Myocyte (in vitro differentiated cells): Measurements from ENCODE around the gene RUFY1. TPM values are rescaled to one million over a fixed set of nuclear protein-coding genes. Genes with fewer than 3 reads are reported as not detected.
"Not testable (repeated sequence)": the region's sequence is repeated elsewhere in the genome, so short reads cannot be mapped to it uniquely, and the experiment has no call there.

Source experiments
- DNase-seq: peaks from one replicate; pipeline ENCODE4 v3.0.0-alpha.2; 2012; ENCODE audit warnings: low read depth
- total RNA-seq: library from RNA; depleted of rRNA; stranded (reverse); fragments of >200 nt; gene quantifications from 2 replicates; pipeline ENCODE4 v1.2.3, GENCODE V29; 2014

Gene RUFY1
- total RNA-seq, 1 donor from 2014 or later: 38.2 TPM

DNA sequence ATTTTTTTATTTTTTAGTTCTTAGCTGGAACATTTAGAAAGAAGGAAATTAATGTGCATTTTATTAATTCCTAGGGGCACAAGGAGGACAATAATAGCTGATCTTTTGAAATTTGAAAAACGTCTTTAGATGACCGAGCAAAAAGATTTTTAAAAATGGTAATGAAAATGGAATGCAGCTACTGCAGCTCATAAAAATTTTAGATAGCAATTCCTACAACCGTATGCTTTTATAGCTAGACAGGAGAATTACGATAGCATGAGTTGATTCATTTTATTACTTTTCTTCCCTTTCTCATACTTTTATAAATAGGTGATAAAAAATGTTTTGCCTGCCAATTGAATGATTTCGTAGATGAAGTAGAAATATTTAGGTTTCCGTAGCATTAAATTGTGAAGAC, 13.7 kb upstream of the RUFY1 start:
- DNase-seq: no peak

DNA sequence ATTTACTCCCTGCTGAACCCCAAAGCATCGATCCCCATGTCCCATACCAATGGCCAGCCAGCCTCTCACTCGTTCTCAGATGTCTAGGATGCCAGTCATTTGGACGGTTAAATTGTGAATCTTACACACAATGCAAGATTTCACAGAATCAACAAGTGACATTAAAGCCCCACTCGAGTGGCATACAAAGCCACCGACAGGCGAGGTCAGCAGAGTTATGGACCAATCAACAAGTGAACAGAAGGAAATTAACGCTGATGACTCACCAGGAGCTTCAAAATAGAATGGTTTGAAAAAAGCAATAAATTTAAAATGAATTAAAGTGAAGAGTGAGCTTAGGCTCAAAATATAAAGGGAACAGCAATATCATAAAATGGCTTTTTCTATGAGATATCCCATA, 8.2 kb upstream of the RUFY1 start:
- DNase-seq: no peak

DNA sequence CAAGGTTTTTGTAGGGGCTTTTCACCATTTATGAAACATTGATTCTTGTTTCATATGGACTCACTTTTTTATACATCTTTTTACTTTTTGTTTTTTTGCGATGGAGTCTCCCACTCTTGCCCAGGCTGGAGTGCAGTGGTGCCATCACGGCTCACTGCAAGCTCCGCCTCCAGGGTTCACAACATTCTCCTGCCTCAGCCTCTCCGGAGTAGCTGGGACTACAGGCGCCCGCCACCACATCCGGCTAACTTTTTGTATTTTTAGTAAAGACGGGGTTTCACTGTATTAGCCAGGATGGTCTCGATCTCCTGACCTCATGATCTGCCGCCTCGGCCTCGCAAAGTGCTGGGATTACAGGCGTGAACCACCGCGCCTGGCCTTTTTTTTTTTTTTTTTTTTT, 7.1 kb upstream of the RUFY1 start:
- not testable (repeated sequence) for DNase-seq

DNA sequence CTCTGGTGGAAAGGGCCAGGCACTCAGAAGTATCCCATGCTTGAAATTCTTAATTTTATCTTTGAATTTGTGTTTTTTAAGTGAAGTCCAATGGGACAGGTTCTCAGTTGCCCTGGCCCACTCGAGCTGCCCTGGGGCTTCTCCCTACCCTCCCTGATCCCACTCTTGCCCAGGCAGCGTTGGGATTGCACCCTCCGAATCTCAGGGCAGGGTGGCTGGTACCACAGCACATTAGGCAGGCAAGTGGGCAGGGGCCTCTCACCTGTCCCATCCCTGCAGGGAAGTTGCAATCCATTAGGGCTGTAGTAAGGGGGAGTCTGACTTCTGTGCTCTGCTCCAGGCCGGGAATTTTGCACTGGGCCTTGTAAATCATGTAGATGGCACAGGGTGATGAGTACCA, 2.7 kb downstream of the RUFY1 start:
- DNase-seq: no peak

DNA sequence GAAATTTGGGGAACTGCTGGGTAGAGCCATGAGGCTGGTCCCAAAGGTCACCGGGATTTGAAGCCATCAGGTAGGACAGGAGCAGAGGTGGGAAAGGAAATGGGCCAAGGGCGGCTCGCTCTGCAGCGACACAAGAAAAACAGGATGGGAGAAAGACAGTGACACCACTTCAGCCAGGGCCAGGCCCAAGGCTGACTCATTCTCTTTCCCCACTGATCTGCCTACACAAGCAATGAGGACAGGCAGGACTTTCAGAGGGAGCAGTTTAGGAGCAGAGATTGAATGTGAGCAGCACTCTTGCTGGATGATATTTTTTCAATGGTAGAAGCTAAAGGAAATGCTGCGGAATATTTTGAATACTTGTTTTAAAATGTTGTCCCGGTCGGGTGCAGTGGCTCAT, 3.5 kb downstream of the RUFY1 start:
- peak; percentile 58 for DNase-seq

DNA sequence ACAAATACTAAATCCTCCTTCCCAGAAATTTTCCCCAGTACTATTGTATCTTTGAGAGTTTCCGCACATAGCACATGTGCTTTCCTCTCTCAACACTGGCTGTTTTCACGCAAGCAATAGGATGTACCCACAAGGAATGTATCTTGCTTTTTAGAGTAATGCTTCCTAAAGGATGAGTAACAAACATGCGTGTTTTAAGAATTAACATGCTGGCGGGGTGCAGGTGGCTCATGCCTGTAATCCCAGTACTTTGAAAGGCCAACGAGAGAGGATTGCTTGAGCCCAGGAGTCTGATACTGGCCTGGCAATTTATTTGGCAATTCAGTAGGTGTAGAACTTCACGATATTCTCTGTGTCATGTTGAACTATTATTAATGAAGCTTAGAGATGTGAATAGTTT, 4.6 kb downstream of the RUFY1 start:
- no peak for DNase-seq

DNA sequence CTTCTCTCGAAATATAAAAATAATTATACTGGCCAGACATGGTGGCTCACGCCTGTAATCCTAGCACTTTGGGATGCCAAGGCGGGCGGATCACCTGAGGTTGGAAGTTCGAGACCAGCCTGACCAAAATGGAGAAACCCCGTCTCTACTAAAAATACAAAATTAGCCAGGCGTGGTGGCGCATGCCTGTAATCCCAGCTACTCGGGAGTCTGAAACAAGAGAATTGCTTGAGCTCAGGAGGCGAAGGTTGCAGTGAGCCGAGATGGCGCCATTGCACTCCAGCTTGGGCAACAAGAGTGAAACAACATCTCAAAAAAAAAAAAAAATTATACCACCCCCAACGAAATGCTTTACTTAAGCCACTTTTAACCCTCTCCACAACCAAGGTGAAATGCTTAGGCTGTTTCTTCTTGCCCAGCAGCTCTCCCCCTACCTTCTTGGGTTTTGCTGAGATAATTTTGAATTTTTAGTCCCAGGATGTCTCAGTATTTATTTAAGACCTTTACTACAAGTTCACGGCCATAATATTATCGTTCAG, 8.0 kb downstream of the RUFY1 start:
- DNase-seq: not testable (repeated sequence)

DNA sequence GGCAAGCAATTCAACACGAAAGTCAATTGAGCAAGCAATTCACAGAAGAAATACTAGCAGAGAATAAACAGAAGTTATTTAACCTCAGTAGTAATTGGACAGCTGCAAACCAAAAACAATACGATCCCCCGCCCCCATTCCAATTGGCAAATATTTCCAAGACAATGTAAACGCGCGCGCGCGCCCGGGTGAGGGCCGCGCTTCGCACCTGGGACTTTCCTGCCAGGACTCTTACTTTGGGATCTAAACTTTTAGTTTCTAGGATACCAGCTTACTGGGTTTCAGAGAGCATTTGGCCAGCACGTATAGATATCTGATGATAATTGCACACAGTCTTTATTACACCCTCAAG, 8.6 kb downstream of the RUFY1 start:
- DNase-seq: peak; percentile 48

DNA sequence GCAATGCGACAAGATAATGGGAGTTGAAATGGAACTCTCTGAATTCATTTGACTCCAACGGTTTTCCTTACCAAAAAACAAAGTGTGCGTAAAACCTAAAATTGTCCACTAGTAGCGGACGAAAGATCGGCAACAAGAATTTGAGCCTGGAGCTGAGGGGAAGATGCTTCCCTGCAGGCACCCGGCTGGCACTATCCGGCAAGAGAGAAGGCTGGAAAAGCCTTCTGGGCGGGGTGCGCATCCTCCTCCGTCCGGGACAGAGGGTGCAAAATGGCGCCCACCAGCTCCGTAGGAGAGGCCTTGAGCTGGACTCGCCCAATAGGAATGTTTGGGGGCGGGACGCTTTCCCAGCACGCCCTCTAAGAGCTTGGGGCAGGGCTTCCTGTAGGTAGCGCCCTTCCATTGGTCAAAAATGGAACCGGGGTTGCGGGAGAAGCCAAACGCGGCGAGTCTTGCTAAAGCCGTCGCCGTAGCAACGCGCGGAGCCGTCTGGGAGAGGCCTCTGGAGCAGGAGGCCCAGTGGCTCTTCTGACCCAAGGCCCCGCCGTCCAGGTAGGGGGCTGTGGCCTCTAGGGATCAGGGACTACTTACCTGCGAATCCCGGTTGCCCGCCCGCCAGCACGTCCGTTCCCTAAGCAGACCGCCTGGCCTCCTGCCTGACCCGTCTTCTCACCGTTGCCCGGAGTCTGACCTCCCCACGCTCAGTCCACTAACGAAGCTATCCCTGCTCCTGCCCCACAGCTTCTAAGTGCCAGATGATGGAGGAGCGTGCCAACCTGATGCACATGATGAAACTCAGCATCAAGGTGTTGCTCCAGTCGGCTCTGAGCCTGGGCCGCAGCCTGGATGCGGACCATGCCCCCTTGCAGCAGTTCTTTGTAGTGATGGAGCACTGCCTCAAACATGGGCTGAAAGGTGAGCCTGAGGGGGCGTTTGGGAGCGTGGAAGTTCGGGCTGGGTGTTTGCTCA, 9.2 kb downstream of the RUFY1 start:
- DNase-seq: peak; percentile 96

DNA sequence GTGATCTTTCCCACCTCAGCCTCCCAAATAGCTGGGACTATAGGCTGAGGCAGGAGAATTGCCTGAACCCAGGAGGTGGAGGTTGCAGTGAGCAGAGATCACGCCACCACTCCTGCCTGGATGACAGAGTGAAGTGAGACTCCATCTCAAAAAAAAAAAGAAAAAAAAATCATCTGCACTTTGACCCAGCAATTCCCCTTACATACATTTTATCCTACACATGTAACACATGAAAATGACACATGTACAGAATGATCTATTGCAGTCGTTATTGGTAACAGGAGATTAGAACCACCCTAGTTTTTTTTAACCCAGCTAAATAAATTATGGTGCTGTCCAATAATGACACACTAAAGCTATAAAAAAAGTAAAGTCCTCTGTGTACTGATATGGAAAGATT, 14.2 kb downstream of the RUFY1 start:
- DNase-seq: no peak

DNA sequence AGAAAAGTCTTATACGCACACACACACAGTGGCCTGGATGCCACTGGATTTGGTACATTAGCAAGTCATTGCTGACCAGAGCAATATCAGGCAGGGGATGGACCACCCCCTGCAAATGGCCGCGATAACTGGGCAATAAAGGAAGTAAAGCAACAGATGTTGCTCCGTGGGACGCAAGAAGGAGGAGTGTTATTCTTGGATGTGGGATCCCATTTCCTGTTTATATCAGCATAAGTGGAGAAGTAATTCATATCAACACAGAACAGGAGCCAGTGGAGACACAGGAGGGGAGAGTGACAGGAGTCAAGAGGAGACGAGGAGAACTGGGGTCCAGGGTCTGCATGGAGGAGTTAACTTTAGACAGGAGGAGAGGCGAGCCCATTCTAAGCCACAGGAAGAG, 18.4 kb downstream of the RUFY1 start:
- no peak for DNase-seq

DNA sequence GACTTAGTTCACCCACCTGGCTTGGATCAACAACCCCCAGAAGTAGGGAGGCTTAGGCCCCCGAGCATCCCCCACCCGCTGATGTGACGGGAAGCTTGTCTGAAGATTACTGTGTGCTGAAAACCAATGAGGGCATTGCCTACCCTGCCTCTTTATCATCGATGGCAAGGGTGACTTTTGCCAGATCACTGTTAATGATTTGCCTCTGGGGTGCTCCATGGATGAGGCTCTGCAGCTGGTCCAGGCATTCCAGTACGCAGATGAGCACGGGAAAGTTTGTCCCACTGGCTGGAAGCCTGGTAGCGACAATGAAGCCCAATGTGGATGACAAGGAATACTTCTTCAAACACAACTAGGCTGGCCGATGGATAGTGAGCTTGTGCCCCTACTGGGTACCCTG, 22.0 kb downstream of the RUFY1 start:
- no peak for DNase-seq

DNA sequence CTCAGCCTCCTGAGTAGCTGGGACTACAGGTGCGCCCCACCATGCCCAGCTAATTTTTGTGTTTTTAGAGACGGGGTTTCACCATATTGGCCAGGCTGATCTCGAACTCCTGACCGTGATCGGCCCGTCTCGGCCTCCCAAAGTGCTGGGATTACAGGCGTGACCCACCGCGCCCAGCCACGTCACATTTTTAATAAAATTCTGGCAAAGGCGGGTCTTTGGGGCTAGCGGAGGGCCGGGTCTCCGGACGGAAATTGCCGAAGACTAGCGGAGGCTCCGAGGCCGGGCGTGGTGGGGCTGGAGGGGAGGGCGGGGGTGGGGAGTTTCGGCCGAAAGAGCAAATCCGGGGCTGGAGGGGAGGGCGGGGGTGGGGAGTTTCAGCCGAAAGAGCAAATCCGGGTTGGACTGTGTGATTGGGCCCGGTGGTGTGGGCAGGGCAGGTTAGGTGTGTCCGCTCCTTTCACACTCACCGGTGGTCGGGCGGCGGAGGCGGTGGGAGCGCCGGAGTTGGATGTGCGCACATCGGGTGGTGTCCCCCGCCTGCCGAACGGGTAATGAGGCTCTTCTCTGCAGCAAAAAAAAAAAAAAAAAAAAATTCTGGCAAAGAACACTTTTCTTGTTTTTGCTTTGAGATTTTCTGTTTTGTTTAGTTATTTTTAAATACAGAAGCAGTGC, 27.1 kb downstream of the RUFY1 start:
- DNase-seq: no peak

DNA sequence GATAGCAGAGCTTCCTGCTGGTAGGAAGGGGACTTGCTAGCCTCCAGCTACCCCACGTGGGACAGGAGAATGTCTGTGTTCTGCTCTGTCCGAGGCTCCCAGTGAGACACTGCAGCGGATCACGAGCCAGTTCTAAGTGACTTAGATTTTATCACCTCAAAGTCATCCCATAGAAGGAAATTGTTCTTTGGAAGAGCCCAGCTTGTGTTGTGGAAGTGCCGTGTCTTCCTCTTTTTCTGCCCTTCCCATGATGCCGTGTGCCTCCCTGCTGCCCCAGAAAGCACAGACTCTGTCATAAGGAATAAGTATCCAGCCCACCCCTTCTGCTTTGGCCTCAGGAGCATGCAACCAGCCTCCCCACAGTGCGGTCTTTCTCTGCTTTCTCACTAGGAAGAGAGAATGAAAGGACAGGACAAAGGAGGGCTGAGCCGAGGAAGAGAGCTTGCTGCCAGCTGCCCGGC, 35.6 kb downstream of the RUFY1 start:
- no peak for DNase-seq

DNA sequence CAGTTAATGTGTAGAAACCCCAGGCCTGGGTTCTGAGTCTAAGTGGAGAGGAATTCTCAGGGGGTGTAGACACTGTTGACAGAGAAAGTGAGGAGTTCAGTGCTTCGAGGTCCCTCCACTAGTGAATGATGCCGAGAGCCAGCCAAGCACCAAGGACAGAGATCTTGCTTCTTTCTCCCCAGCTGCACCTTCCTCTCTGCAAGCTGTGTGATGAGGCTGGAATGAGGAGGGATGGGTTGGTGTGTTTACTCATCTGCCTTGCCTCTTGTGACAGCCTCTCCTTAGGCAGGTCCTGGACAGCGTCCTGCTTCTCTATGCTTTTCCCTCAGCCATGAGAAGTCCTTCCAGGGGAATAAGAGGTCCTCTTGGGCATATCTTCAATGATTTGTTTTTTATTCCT, 37.8 kb downstream of the RUFY1 start:
- DNase-seq: peak; percentile 25

DNA sequence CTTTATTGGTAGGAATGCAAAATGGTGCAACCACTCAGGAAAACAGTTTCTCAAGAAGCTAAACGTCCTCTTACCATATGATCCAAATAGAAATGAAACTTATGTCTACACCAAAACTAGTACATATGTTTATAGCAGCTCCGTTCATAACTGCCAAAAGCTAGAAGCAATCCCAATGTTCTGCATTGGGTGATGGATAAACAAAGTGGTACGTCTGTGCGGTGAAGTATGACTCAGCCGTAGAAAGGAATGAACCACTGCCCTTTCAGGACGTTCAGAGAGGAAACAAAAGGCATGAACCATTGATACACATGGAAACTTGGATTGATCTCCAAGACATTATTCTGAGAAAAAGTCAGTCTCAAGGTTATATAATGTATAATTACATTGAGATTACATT, 45.6 kb downstream of the RUFY1 start:
- no peak for DNase-seq

DNA sequence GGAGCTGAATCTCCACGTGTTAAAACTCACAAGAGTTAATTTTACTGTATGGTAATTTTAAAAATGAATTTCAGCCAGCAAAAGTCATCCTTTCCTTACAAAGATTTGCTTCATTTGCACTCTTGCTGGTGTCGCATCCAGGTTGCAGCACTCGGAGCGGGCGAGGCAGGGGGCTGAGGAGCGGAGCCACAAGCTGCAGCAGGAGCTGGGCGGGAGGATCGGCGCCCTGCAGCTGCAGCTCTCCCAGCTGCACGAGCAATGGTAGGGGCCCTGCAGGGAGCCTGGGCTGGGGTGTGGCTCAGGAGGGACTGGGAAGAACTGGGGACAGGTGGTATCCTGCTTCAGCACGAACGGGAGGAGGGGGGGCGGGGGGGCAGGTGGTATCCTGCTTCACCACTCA, 46.1 kb downstream of the RUFY1 start:
- no peak for DNase-seq

DNA sequence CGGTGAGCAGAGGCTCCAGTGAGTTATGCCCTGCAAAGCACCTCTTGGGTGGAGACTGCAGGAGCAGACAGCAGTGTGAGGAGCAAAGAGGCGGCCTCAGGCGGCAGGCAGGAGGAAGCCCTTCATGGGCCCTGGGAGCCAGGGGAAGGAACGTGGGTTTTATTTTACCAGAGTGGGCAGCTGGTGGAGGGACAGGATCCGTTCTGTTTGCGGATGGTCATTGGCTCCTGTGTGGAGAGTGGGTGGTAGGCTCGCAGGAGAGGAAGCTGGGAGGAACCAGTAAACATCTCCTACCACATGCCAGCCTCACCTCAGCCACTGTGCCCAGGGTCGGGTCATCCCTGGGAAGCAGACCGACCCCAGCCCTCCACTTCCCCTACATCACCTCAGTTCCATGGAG, 48.7 kb downstream of the RUFY1 start:
- DNase-seq: no peak

DNA sequence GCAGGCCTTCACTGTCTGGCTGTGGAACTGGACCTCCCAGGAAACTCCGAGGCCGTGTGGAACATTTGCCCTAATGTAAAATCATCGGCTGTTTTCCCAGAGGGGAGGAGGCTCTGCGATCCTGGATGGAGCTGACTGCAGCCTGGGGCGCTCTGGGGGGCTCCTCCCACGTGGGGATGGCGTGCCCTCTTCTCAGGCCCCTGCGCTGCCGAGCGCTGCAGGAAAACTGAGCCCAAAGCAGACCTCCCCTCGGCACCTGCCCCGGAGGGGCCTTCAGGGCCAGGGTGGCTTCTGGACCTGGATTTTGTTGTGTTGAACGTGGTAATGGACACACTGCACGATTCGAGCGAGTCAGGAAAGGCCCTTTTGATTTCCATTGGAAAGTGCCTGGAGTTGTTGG, 49.2 kb downstream of the RUFY1 start:
- DNase-seq: no peak

DNA sequence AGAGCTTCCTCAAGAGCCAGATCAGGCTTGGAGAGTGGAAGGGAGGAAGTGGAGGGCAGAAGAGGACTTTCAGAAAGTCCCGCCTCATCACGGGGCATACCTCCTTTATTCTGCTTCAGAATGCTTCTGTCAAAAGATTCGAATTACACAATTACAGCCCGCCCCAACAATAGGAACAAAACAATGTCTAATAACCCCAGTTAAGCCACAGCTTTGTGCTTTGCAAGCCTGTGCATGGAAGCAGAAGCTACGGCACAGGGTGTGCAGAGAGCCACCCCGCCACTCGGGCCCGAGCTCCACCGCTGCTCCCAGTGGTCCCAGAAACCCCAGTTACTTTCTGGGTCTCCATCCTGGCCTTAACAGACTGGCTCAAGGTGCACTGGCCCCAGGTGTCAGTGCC, 49.6 kb downstream of the RUFY1 start:
- DNase-seq: no peak

DNA sequence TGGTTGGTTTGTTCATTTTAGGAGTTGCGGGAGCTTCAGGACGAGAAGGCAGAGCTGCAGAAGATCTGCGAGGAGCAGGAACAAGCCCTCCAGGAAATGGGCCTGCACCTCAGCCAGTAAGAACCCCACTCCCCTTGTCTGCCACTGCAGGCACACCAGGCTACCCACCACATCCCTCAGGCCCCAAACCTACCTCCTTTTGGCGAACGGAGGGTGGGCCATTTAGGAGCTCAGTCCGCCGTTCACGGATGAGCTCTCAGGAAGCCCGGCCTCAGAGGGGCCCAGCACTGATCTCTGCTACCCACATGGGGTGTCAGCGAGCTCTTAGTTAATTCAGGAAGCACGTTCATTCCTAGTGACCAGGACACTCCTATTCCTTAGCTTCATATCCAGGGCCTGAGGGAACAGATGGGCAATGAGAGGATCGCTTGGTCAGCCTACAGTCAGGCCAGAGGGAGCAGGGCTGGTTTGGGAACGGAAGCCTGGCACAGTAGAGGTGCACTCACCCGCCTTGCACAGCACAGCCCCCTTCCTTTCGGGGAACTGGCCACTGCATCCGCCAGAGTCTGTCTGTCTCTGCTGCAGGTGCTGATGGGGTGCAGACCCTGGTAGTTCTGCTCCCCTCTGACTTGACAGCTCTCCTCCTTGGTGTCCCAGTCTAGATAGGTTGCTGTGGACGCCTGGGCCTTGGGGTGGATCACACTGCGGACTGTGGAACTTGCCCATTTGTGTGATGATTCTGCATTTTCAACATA, 51.7 kb downstream of the RUFY1 start:
- no peak for DNase-seq

DNA sequence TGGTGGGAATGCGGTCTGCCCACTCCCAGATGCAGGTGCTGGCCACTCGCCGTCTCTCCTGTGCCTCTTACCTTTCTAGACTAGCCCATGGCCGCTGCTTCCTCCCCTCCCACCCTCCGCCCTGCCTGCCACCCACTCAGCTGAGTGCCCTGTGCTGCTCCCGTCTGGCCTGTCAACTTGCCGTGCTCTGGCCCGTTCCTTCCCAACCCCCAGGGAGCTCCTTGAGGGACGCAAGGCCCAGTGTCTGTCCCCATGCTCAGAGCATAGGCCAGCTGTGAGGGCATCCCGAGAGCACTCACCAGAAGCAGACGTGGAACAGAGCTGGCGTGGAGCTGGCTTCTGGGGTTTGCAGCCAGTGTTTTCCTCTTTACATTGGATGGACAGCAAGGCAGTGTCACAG, 53.0 kb downstream of the RUFY1 start:
- DNase-seq: no peak
